Skin of body (tissue), 2 donors: ENCODE data around the gene PITX1. TPM values are rescaled to one million over a fixed set of nuclear protein-coding genes. Genes with fewer than 3 reads are reported as not detected.

Experiments
- DNase-seq: peaks from one replicate; lab custom pipeline; 2025; lab: John Stamatoyannopoulos, UW
- total RNA-seq: library from RNA; depleted of rRNA; stranded (reverse); fragments of >200 nt; gene quantifications from one replicate; pipeline ENCODE4 v1.2.3, GENCODE V29; 2014

The PITX1 gene
- total RNA-seq, 1 donor from 2014 or later, result 1.1 TPM

GRCh38 chr5:135030123-135030955 lies 3.7 kb downstream of the PITX1 start:
- no peak for DNase-seq

GRCh38 chr5:135029477-135030122 lies 4.4 kb downstream of the PITX1 start:
- no peak for DNase-seq

- DNase-seq, result no peak
These were observed 5.1 kb downstream of the PITX1 start for GRCh38 chr5:135028791-135029476.

GRCh38 chr5:135027697-135028615 lies 6.1 kb downstream of the PITX1 start:
- no peak for DNase-seq

- DNase-seq, result no peak
These were observed 6.7 kb downstream of the PITX1 start for GRCh38 chr5:135027266-135027696.

GRCh38 chr5:135026645-135027265 lies 7.3 kb downstream of the PITX1 start:
- no peak for DNase-seq

- DNase-seq, result no peak
These were observed 8.0 kb downstream of the PITX1 start for GRCh38 chr5:135025730-135026644.

GRCh38 chr5:135024956-135025729 lies 8.9 kb downstream of the PITX1 start:
- no peak for DNase-seq

GRCh38 chr5:135020111-135020895 lies 13.7 kb downstream of the PITX1 start:
- DNase-seq, result no peak

GRCh38 chr5:135019314-135019713 lies 14.7 kb downstream of the PITX1 start:
- DNase-seq, result no peak

- DNase-seq, result no peak
These were observed 15.6 kb downstream of the PITX1 start for GRCh38 chr5:135018457-135018856.

- no peak for DNase-seq
These were observed 17.2 kb downstream of the PITX1 start for GRCh38 chr5:135016861-135017290.

GRCh38 chr5:135015942-135016341 lies 18.1 kb downstream of the PITX1 start:
- no peak for DNase-seq

- no peak for DNase-seq
These were observed 20.0 kb downstream of the PITX1 start for GRCh38 chr5:135013947-135014570.

- DNase-seq, result no peak
These were observed 20.6 kb downstream of the PITX1 start for GRCh38 chr5:135013445-135013844.

- DNase-seq, result no peak
These were observed 21.1 kb downstream of the PITX1 start for GRCh38 chr5:135012951-135013391.

GRCh38 chr5:135012033-135012588 lies 21.9 kb downstream of the PITX1 start:
- DNase-seq, result no peak
